ENCODE results near the gene MPZ.

The MPZ gene

DNA sequence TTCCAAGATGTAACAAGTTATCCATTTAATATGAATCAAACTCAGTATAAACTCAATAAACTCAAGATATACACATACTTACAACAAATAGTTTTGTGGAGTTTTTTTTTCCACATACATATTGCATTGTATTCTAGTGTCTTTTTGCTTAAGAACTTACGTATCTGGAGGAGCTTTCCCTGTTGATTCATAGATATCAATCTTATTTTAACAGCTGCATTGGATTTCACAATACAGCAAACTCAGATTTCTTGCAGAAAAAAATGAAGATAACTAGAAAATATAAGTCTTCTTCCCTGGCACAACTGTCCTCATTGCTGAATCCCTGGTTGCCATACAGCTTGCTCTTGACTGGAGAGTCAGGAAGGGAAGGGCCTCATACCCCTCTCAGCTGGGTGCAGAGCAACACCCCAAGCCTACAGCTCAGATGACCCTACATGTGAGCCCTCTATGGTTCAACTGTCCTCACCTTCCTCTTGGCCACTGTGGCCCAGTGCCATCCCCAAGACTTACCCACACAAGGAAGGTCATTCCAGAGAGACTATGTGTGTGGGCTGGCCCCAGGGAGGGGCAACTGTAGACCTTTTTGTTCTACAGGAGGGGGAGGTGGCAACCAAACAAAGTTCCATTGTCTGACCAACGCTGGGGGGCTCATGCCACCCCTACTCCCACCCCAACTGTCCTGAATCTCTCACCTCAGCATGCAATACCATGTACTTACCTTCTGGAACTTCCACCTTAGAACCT is 1.7 kb downstream of the MPZ start:
- TF ChIP-seq EZH2phosphoT487 (conservative IDR thresholded peaks at IDR 0.05; ENCODE audit: low read length) (no peak), CTCF (IDR thresholded peaks at IDR 0.05; ENCODE audit: insufficient read depth, low read length, poor library complexity, severe bottlenecking) (no peak)
- Histone ChIP-seq H3K4me2 (ENCODE audit: low read depth, low read length, poor library complexity, severe bottlenecking) (no peak overlapping the region), H3K79me2 (ENCODE audit: insufficient read depth, low read length) (no peaks in the 10 kb centered on the region), H3K4me3 (ENCODE audit: insufficient read depth, low read length, poor library complexity, severe bottlenecking) (no peak overlapping the region), H4K20me1 (ENCODE audit: low read depth, low read length) (no peaks in the 10 kb centered on the region), H3K9me2 (replicated peaks; ENCODE audit: insufficient read depth, low read length) (no peaks in the 10 kb centered on the region), H3K36me3 (ENCODE audit: low read length) (no peaks in the 10 kb centered on the region), H3K27me3 (ENCODE audit: low read length) (no peaks in the 10 kb centered on the region), H3K27ac (ENCODE audit: low read depth, low read length) (no peak overlapping the region), H2AFZ (ENCODE audit: low read depth, low read length, severe bottlenecking) (no peak overlapping the region), H3K9ac (ENCODE audit: low read length) (no peak overlapping the region), H3K9me3 (ENCODE audit: insufficient read depth, low read length) (no peaks in the 10 kb centered on the region), H3F3A (ENCODE audit: insufficient read depth) (peaks cover 11% of the 10 kb centered on the region; the same call in 1 of the 2 replicates)

DNA sequence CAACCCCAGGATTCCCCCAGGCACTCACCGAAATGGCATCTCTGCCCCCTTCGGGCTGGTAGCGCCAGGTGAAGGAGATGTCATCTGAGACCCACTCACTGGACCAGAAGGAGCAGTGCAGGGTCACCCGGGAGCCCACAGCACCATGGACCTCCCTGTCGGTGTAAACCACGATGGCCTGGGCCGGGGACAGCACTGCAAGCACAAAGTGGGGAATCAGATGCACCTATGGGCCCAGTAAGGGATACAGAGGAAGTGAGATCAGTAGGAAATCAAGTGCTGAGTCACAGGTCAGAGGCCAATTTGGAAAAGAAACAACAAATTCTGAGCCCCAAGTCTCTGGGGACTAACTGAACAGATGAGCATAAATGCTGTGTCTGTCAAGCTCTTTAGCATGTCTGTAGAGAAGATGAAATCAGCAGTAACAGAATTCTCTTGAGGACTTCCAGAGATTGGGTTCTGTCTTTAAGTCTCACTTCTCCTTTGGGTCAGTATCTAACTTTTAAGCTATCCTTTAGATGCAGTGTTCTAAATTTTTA is 2.5 kb downstream of the MPZ start:
- H3K79me2 ChIP-seq (ENCODE audit: insufficient read depth, low read length) = no peaks in the 10 kb centered on the region
- H3K9me2 ChIP-seq (replicated peaks; ENCODE audit: insufficient read depth, low read length) = no peaks in the 10 kb centered on the region
- no peak overlapping the region for H3K4me2 ChIP-seq (ENCODE audit: low read depth, low read length, poor library complexity, severe bottlenecking)
- no peak overlapping the region for H2AFZ ChIP-seq (ENCODE audit: low read depth, low read length, severe bottlenecking)
- H3K27me3 ChIP-seq (ENCODE audit: low read length) = no peaks in the 10 kb centered on the region
- no peak overlapping the region for H3K4me3 ChIP-seq (ENCODE audit: insufficient read depth, low read length, poor library complexity, severe bottlenecking)
- H3K9me3 ChIP-seq (ENCODE audit: insufficient read depth, low read length) = no peaks in the 10 kb centered on the region
- peaks cover 11% of the 10 kb centered on the region; the same call in 1 of the 2 replicates for H3F3A ChIP-seq (ENCODE audit: insufficient read depth)
- TF ChIP-seq EZH2phosphoT487 (conservative IDR thresholded peaks at IDR 0.05; ENCODE audit: low read length) (no peak), CTCF (IDR thresholded peaks at IDR 0.05; ENCODE audit: insufficient read depth, low read length, poor library complexity, severe bottlenecking) (no peak)
- no peak overlapping the region for H3K27ac ChIP-seq (ENCODE audit: low read depth, low read length)
- no peaks in the 10 kb centered on the region for H4K20me1 ChIP-seq (ENCODE audit: low read depth, low read length)
- no peaks in the 10 kb centered on the region for H3K36me3 ChIP-seq (ENCODE audit: low read length)
- H3K9ac ChIP-seq (ENCODE audit: low read length) = no peak overlapping the region

DNA sequence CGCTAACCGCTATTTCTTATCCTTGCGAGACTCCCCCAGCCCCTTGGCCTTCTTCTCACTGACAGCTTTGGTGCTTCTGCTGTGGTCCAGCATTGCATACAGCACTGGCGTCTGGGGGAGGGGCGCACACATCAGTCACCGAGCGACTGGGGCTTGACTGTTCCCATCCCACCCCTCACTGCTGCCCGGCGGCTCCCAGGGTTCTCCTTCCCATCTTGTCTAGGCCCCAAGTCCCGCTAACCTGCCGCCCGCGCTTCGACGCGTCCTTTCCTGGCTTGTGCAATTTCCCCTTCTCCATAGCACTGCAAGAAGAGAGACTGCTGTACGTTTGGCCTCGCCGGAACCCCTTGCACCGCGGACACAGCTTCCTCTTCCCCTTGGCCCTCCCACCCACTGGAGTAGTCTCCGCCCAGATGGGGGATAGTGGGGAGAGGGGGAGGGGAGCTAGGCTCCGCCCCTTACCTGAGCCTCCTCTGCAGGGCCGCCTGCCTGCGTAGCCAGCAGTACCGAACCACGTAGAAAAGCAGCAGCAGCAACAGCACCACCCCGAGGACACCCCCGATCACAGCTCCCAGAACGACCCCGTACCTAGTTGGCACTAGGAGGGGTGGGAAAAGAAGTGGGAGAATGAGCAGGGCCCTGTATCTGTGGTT is 3.8 kb downstream of the MPZ start:
- H4K20me1 ChIP-seq (ENCODE audit: low read depth, low read length) = no peaks in the 10 kb centered on the region
- TF ChIP-seq EZH2phosphoT487 (conservative IDR thresholded peaks at IDR 0.05; ENCODE audit: low read length) (no peak), CTCF (IDR thresholded peaks at IDR 0.05; ENCODE audit: insufficient read depth, low read length, poor library complexity, severe bottlenecking) (peak; percentile 39)
- H3K27me3 ChIP-seq (ENCODE audit: low read length) = no peaks in the 10 kb centered on the region
- no peak overlapping the region for H3K27ac ChIP-seq (ENCODE audit: low read depth, low read length)
- no peaks in the 10 kb centered on the region for H3K36me3 ChIP-seq (ENCODE audit: low read length)
- peak overlapping the region; percentile 94 for H3K4me2 ChIP-seq (ENCODE audit: low read depth, low read length, poor library complexity, severe bottlenecking)
- H3F3A ChIP-seq (ENCODE audit: insufficient read depth) = peaks cover 11% of the 10 kb centered on the region; the same call in 1 of the 2 replicates
- no peaks in the 10 kb centered on the region for H3K9me2 ChIP-seq (replicated peaks; ENCODE audit: insufficient read depth, low read length)
- peak overlapping the region; percentile 58 for H3K9ac ChIP-seq (ENCODE audit: low read length)
- peak overlapping the region; percentile 76 for H3K4me3 ChIP-seq (ENCODE audit: insufficient read depth, low read length, poor library complexity, severe bottlenecking)
- no peaks in the 10 kb centered on the region for H3K79me2 ChIP-seq (ENCODE audit: insufficient read depth, low read length)
- H3K9me3 ChIP-seq (ENCODE audit: insufficient read depth, low read length) = no peaks in the 10 kb centered on the region
- peak overlapping the region; percentile 88 for H2AFZ ChIP-seq (ENCODE audit: low read depth, low read length, severe bottlenecking)
